MM.1S (cell line): ENCODE data around the gene SPATA13.

ENCODE experiments used
- DNase-seq: peaks from one replicate; pipeline ENCODE4 v3.0.0-alpha.2; 2015
- H2AFZ ChIP-seq: fragments of 300-600 bp; sonication (generic); 2 replicates; pipeline ENCODE4 v1.6.0; 2016; ENCODE audit warnings: antibody characterized with exemption, low read length
- H3F3A ChIP-seq: fragments of 300-600 bp; sonication (generic); 2 replicates; pipeline ENCODE4 v1.6.1; 2016; ENCODE audit warnings: mild to moderate bottlenecking, antibody characterized with exemption, low read length, moderate library complexity, mixed read lengths; ENCODE audit not compliant: insufficient read depth
- H3K27ac ChIP-seq: fragments of 300-600 bp; sonication (generic); 2 replicates; pipeline ENCODE4 v1.5.1; 2016; ENCODE audit warnings: mild to moderate bottlenecking, low read length
- H3K27me3 ChIP-seq: fragments of 300-600 bp; sonication (generic); replicated peaks from 2 replicates; pipeline ENCODE4 v1.6.0; 2016; ENCODE audit warnings: low read length; ENCODE audit not compliant: insufficient read depth
- H3K36me3 ChIP-seq: fragments of 300-600 bp; sonication (generic); replicated peaks from 2 replicates; pipeline ENCODE4 v1.6.1; 2016; ENCODE audit warnings: mild to moderate bottlenecking, low read length, mixed read lengths; ENCODE audit not compliant: insufficient read depth
- H3K4me1 ChIP-seq: fragments of 300-600 bp; sonication (generic); 2 replicates; pipeline ENCODE4 v1.6.1; 2016; ENCODE audit warnings: low read length, mixed read lengths
- H3K4me2 ChIP-seq: fragments of 300-600 bp; sonication (generic); 2 replicates; pipeline ENCODE4 v1.6.0; 2016; ENCODE audit warnings: low read depth, low read length
- H3K4me3 ChIP-seq: fragments of 300-600 bp; sonication (generic); 2 replicates; pipeline ENCODE4 v1.5.1; 2016; ENCODE audit warnings: low read length, mixed read lengths
- H3K79me2 ChIP-seq: fragments of 300-600 bp; sonication (generic); 2 replicates; pipeline ENCODE4 v1.6.1; 2016; ENCODE audit warnings: mixed run types, low read length, mixed read lengths
- H3K9ac ChIP-seq: fragments of 300-600 bp; sonication (generic); 2 replicates; pipeline ENCODE4 v1.6.1; 2016; ENCODE audit warnings: low read length, mixed read lengths
- H3K9me2 ChIP-seq: fragments of 300-600 bp; sonication (generic); replicated peaks from 2 replicates; pipeline ENCODE4 v1.6.1; 2016; ENCODE audit warnings: mild to moderate bottlenecking, low read length, mixed read lengths; ENCODE audit not compliant: insufficient read depth
- H3K9me3 ChIP-seq: fragments of 300-600 bp; sonication (generic); replicated peaks from 2 replicates; pipeline ENCODE4 v1.6.1; 2016; ENCODE audit warnings: mild to moderate bottlenecking, low read length, mixed read lengths; ENCODE audit not compliant: insufficient read depth
- H4K20me1 ChIP-seq: fragments of 300-600 bp; sonication (generic); 2 replicates; pipeline ENCODE4 v1.6.1; 2016; ENCODE audit warnings: mild to moderate bottlenecking, low read length, moderate library complexity, mixed read lengths; ENCODE audit not compliant: insufficient read depth
- EZH2 ChIP-seq: fragments of 300-600 bp; sonication (generic); optimal IDR thresholded peaks from 2 replicates; pipeline ENCODE3; 2017; ENCODE audit warnings: low read depth, mild to moderate bottlenecking, antibody characterized with exemption, low read length, mixed read lengths
- EZH2phosphoT487 ChIP-seq: fragments of 300-600 bp; sonication (generic); IDR thresholded peaks from 2 replicates; pipeline ENCODE4 v1.6.1; 2018; ENCODE audit warnings: antibody characterized with exemption, low read length
- TF ChIP-seq, protein P1 (sequence below): fragments of 300-600 bp; sonication (generic); IDR thresholded peaks from 2 replicates; pipeline ENCODE4 v1.5.1; 2016; ENCODE audit warnings: antibody characterized with exemption, low read length, mixed read lengths

Gene SPATA13

DNA sequence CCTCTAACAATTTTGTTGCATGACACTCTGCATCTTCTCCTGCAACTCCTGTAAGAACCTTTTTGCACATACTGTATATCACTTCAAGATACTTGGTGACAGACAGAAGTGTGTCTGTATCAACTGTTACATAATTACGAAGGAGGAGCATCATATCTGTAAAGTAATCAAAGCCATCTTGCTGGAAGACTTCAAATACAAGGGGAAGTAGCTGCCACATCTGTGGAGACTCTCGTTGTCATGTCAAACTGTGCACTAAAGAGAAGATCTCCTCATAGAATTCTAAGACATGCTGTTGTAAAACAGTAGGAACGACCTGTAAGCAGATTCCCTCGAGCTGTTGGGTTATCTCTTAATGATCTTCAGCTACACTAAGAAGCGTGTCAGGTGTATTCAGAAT lies 38.0 kb upstream of the SPATA13 start:
- Histone ChIP-seq H3K4me1 (no peaks in the 10 kb centered on the region), H3K27me3 (no peaks in the 10 kb centered on the region), H4K20me1 (no peaks in the 10 kb centered on the region), H3K4me2 (no peak overlapping the region), H3K4me3 (no peak overlapping the region), H3K9me3 (no peaks in the 10 kb centered on the region), H3K27ac (no peak overlapping the region), H3K79me2 (no peaks in the 10 kb centered on the region), H2AFZ (no peak overlapping the region), H3K9ac (no peak overlapping the region), H3K9me2 (no peaks in the 10 kb centered on the region), H3F3A (no peaks in the 10 kb centered on the region), H3K36me3 (no peaks in the 10 kb centered on the region)
- no peak for DNase-seq
- TF ChIP-seq, protein P1, sequence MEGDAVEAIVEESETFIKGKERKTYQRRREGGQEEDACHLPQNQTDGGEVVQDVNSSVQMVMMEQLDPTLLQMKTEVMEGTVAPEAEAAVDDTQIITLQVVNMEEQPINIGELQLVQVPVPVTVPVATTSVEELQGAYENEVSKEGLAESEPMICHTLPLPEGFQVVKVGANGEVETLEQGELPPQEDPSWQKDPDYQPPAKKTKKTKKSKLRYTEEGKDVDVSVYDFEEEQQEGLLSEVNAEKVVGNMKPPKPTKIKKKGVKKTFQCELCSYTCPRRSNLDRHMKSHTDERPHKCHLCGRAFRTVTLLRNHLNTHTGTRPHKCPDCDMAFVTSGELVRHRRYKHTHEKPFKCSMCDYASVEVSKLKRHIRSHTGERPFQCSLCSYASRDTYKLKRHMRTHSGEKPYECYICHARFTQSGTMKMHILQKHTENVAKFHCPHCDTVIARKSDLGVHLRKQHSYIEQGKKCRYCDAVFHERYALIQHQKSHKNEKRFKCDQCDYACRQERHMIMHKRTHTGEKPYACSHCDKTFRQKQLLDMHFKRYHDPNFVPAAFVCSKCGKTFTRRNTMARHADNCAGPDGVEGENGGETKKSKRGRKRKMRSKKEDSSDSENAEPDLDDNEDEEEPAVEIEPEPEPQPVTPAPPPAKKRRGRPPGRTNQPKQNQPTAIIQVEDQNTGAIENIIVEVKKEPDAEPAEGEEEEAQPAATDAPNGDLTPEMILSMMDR, result no peak
- TF ChIP-seq EZH2 (no peak), EZH2phosphoT487 (no peak)

DNA sequence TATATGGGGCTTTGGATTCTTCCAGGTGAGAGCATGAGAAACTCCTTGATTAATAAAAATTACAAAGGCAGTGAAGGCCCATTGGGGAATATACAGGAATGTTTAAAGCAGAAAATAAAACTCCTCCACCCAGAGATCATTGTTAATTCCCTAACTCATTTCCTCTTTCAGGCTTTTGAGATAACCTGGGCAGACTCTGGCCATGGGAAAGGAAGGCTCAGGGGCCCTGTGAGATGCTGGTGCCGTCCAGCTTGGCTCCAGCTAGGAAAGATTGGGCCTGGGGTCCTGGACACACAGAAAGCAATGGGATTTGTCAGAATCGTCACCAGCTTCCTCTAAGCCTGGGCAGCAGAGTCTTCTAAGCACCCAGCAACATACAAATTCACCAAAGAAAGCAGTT lies 36.8 kb upstream of the SPATA13 start:
- no peak overlapping the region for H3K4me3 ChIP-seq
- H2AFZ ChIP-seq, result no peak overlapping the region
- H3K36me3 ChIP-seq, result no peaks in the 10 kb centered on the region
- no peaks in the 10 kb centered on the region for H4K20me1 ChIP-seq
- H3K4me1 ChIP-seq, result no peaks in the 10 kb centered on the region
- no peaks in the 10 kb centered on the region for H3F3A ChIP-seq
- no peak overlapping the region for H3K27ac ChIP-seq
- H3K27me3 ChIP-seq, result no peaks in the 10 kb centered on the region
- DNase-seq, result no peak
- H3K79me2 ChIP-seq, result no peaks in the 10 kb centered on the region
- H3K4me2 ChIP-seq, result no peak overlapping the region
- H3K9me3 ChIP-seq, result no peaks in the 10 kb centered on the region
- TF ChIP-seq EZH2, result no peak
- TF ChIP-seq EZH2phosphoT487, result no peak
- TF ChIP-seq, protein P1, result no peak
- no peak overlapping the region for H3K9ac ChIP-seq
- no peaks in the 10 kb centered on the region for H3K9me2 ChIP-seq

DNA sequence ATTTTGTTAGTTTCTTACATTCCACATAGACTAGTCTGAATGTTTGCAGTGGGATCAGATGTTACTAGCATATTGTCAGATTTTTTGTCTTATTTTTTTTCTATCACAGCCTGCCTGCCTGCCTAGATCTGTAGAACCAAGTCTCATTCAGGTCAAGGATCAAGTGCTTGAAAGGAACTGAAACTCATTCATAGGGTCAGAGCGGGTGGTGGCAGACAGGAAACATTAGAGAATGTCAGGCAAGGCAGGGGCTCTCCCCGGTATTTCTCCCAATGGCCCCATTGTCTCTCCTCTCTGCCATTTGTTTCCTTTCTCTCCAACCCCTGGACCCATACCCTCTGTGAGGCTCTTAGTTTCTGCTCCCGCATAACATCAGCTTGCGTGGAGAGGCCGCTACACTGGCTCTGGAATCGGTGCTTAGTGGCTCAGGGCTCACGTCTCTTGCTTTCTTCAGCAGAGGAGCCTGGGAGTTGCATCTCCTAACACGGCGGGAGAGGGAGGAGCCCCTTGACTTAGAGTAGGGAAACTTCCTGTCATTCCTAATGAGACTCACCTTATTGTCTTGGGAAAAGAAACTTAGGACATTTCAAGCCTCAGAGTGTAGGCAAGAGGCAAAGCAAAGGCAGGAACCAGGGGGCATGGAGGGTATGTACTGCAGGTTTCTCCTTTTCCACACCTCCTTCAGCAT lies 35.6 kb upstream of the SPATA13 start:
- Histone ChIP-seq H3K4me1 (no peaks in the 10 kb centered on the region), H3K79me2 (no peaks in the 10 kb centered on the region), H3K9me2 (no peaks in the 10 kb centered on the region), H4K20me1 (no peaks in the 10 kb centered on the region), H3K4me3 (no peak overlapping the region), H2AFZ (no peak overlapping the region), H3K27ac (no peak overlapping the region), H3K4me2 (no peak overlapping the region), H3K36me3 (no peaks in the 10 kb centered on the region), H3K9ac (no peak overlapping the region), H3K9me3 (no peaks in the 10 kb centered on the region), H3K27me3 (no peaks in the 10 kb centered on the region), H3F3A (no peaks in the 10 kb centered on the region)
- no peak for TF ChIP-seq EZH2
- TF ChIP-seq, protein P1, result no peak
- no peak for TF ChIP-seq EZH2phosphoT487
- DNase-seq, result no peak
